Stromal cell of bone marrow (primary cell): Measurements from ENCODE around the gene CTBS.
A peak's percentile ranks its signal among the peaks of the same experiment; 100 is the strongest.

Experiments used
- DNase-seq: peaks from one replicate; pipeline ENCODE4 v3.0.0-alpha.2; 2012; ENCODE audit warnings: low read depth

The CTBS gene

GRCh38 chr1:84506002-84506728 is 68.1 kb downstream of the CTBS start, which contains the start of the genes GNG5 and SPATA1:
TSS of gene GNG5 (minus strand) at chr1:84506581. CDS start at chr1:84506091, 490 bp downstream.
TSS of gene SPATA1 (plus strand) at chr1:84506386. CDS start at chr1:84516360, 9,974 bp downstream.
- peak; percentile 94 for DNase-seq

GRCh38 chr1:84505493-84506001 is 68.7 kb downstream of the CTBS start:
- peak; percentile 26 for DNase-seq

DNA sequence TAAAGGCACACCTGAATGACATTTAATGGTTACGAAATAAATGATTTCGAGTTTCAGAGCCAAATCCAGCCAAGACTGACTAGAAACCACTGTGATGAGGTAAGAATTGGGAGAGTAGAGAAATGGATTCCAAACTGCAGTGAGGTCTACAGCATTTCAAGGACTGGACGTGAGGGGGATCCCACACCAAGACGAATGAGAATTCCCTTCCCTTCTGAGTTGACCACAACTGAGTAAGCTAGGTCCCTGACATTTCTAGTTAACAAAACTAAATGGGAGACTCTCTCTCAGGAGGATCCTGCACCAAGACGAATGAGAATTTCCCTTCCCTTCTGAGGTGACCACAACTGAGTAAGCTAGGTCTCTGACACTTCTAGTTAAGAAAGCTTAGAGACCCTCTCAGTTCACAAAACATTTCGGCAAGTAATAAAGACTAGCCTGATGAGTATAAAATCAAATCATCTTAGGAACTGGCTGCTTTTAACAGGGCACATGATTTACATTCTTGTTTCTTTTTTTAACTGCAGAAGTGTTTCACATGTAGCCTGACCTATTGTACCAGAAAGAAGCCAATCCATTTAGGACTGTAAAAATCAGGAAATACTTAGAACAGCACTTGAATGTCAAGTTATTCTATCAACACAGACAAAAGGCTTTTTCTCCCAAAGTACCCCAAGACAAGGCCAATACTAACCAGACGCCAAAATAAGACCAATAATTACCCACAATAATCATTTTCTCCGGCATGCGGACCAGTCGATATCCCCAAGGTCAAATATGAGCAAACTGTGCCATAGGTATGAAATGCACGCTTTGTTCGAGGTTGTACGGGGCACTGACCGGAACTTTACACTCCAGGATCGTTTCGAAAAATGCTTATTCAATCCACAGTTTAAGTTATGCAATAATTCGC is 69.4 kb downstream of the CTBS start:
- DNase-seq, result peak; percentile 48

- DNase-seq, result no peak
Observed at GRCh38 chr1:84502927-84503326, 71.3 kb downstream of the CTBS start.
